ENCODE results near the gene VSX2. TPM values are rescaled to one million over a fixed set of nuclear protein-coding genes. Genes with fewer than 3 reads are reported as not detected.

VSX2 gene
- total and polyA plus RNA-seq, 7 experiments from 2014 or later, result not detected

DNA sequence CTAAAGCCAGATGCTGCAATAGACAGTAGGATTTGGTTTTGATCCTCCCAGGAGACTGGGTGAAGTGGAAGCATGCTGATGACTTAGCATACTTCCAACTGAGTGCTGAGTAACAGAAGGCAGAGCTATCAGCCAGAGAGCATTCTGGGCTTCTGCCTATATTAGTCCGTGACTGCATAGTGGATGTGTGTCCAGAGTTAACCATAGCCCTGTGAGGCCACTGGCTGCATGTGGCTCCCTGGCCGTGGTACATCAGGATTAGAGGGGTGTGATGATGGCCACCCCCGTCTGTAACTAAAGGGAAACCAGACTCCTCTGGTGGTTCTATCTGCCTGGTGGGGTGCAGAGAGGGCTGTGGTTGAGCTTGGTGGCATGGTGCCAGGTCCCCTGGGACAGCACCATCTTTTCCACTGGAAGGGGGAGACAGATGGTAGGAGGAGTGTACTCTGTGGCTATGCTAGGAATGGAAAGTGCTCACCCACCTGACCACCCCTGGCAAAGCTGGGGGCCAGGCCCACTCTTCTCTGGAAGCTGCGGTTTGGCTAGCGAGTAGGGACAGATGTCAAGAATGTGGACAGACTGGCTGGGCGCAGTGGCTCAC is 36.1 kb downstream of the VSX2 start:
- intact Hi-C loops (cut with micrococcal nuclease), result no loop called here
- Mint-ChIP-seq H3K4me3 (no peak overlapping the region), H3K27me3 (peaks cover 0 to 8% (median 6%) of the 10 kb centered on the region in 5 donors), H3K9me3 (peaks cover 0 to 21% (median 9%) of the 10 kb centered on the region in 11 donors), H3K4me1 (peaks cover 0 to 1% (median 0%) of the 10 kb centered on the region in 7 donors), H3K36me3 (peaks cover 0 to 4% (median 3%) of the 10 kb centered on the region in 5 donors), H3K27ac (no peak overlapping the region)
- no peaks in the 10 kb centered on the region for H3K27me3 ChIP-seq (ENCODE audit: control insufficient read depth in 2 of 2, insufficient read depth in 2 of 2, low read length in 2 of 2)
- no peaks in the 10 kb centered on the region for H3K36me3 ChIP-seq (ENCODE audit: control insufficient read depth in 2 of 3, insufficient read depth in 3 of 3, low read length in 3 of 3)
- ATAC-seq, result no peak
- no peak overlapping the region for H3K27ac ChIP-seq (ENCODE audit: low read depth, low read length)
- no peaks in the 10 kb centered on the region for H3K4me1 ChIP-seq (ENCODE audit: control insufficient read depth in 2 of 2, insufficient read depth in 2 of 2, low read length in 2 of 2)
- ChIA-PET POLR2A (no interaction called here), CTCF (no interaction called here)
- DNase-seq, result no peak
- H3K9me3 ChIP-seq (ENCODE audit: control insufficient read depth in 2 of 3, low read length in 3 of 3), result peaks cover 0 to 6% (median 0%) of the 10 kb centered on the region in 3 experiments
- H3K4me3 ChIP-seq (ENCODE audit: low read length), result no peak overlapping the region

DNA sequence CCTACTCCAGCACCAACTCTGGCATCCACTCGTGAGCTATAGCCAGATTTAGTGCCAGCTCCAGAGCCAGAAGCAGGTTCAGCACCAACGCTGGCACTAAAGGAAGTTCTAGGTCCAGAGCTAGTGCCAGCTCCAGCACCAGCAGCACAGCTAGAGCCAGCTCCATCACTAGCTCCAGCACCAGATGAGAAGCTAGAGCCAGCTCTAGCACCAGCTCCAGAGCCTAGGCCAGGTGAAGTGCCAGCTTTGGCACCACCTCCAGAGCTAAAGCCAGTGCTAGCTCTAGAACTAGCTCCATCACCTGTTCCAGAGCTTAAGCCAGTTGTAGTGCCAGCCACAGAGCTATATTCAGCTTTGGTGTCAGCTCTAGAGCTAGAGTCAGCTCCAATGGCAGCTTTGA is 38.8 kb downstream of the VSX2 start:
- Mint-ChIP-seq H3K9me3 (peaks cover 0 to 29% (median 12%) of the 10 kb centered on the region in 11 donors), H3K4me3 (no peak overlapping the region), H3K4me1 (peaks cover 0 to 1% (median 0%) of the 10 kb centered on the region in 7 donors), H3K27me3 (no peaks in the 10 kb centered on the region), H3K36me3 (peaks cover 6 to 23% (median 12%) of the 10 kb centered on the region in 5 donors), H3K27ac (no peak overlapping the region)
- Histone ChIP-seq H3K36me3 (ENCODE audit: control insufficient read depth in 2 of 3, insufficient read depth in 3 of 3, low read length in 3 of 3) (no peaks in the 10 kb centered on the region), H3K4me3 (ENCODE audit: low read length) (no peak overlapping the region), H3K27me3 (ENCODE audit: control insufficient read depth in 2 of 2, insufficient read depth in 2 of 2, low read length in 2 of 2) (no peaks in the 10 kb centered on the region), H3K27ac (ENCODE audit: low read depth, low read length) (no peak overlapping the region), H3K9me3 (ENCODE audit: control insufficient read depth in 2 of 3, low read length in 3 of 3) (peaks cover 0 to 6% (median 0%) of the 10 kb centered on the region in 3 experiments), H3K4me1 (ENCODE audit: control insufficient read depth in 2 of 2, insufficient read depth in 2 of 2, low read length in 2 of 2) (no peaks in the 10 kb centered on the region)
- ChIA-PET POLR2A (no interaction called here), CTCF (interaction anchor here (0.5 kb wide), 1 partner anchor 17 kb away, joined by 3 read pairs; no protein-coding TSS in a partner anchor)
- no peak for DNase-seq
- intact Hi-C loops (cut with micrococcal nuclease), result no loop called here
- no peak for ATAC-seq

GRCh38 chr14:74281069-74281468 is 41.8 kb downstream of the VSX2 start:
- Histone ChIP-seq H3K9me3 (ENCODE audit: control insufficient read depth in 2 of 3, low read length in 3 of 3) (peaks cover 0 to 6% (median 0%) of the 10 kb centered on the region in 3 experiments), H3K27ac (ENCODE audit: low read depth, low read length) (no peak overlapping the region), H3K36me3 (ENCODE audit: control insufficient read depth in 2 of 3, insufficient read depth in 3 of 3, low read length in 3 of 3) (peaks cover 0 to 17% (median 3%) of the 10 kb centered on the region in 3 experiments), H3K4me3 (ENCODE audit: low read length) (no peak overlapping the region), H3K27me3 (ENCODE audit: control insufficient read depth in 2 of 2, insufficient read depth in 2 of 2, low read length in 2 of 2) (no peaks in the 10 kb centered on the region), H3K4me1 (ENCODE audit: control insufficient read depth in 2 of 2, insufficient read depth in 2 of 2, low read length in 2 of 2) (no peaks in the 10 kb centered on the region)
- DNase-seq (no peak), ATAC-seq (no peak)
- ChIA-PET CTCF (no interaction called here), POLR2A (no interaction called here)
- no peaks in the 10 kb centered on the region for H3K27me3 Mint-ChIP-seq
- intact Hi-C loops (cut with micrococcal nuclease), result no loop called here
- peaks cover 12 to 45% (median 28%) of the 10 kb centered on the region in 5 donors for H3K36me3 Mint-ChIP-seq
- no peak overlapping the region for H3K4me3 Mint-ChIP-seq
- H3K9me3 Mint-ChIP-seq, result peaks cover 0 to 29% (median 12%) of the 10 kb centered on the region in 11 donors
- H3K4me1 Mint-ChIP-seq, result no peaks in the 10 kb centered on the region
- H3K27ac Mint-ChIP-seq, result no peak overlapping the region

DNA sequence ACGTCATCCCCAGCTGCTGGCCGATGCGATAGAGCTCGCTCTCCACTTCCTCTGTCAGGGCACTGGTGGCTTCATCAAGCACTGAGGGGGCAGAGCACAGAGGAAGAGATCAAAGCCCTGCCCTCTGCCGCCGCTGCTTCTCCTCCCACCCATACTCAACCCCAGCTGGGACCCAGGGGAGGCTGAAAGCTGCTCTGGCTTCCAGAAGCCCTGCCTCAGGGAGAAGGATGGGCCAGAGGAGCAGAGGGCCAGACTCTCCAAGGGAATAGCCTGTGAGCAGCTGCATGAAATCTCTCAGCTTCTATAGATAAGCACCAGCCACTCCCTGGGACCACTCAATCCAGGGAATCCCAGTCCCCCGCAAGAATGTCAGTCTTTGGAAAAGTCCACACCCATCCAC is 47.5 kb downstream of the VSX2 start:
- H3K36me3 Mint-ChIP-seq, result peaks cover 12 to 52% (median 35%) of the 10 kb centered on the region in 5 donors
- no peak overlapping the region for H3K4me3 ChIP-seq (ENCODE audit: low read length)

DNA sequence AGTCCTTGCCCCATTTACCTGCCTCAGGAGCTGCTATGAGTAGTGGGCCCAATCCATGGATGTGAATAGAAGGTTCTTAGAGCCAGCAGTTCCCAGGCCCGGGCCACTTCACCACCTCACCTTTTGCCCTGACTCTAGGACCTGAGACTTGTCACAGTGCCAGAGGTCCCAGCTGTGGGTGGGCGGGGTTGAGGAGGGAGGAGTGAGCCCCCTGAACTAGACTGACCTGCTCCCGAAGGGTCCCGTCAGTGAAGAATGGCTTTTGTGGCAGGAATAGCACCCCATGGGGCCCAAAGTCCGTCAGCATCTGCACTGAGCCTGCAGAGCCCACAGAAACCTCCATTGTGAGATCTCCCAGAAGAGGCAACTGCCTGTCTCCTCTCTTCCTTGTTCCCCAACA is 50.6 kb downstream of the VSX2 start:
- no peaks in the 10 kb centered on the region for H3K4me1 ChIP-seq (ENCODE audit: control insufficient read depth in 2 of 2, insufficient read depth in 2 of 2, low read length in 2 of 2)
- peaks cover 8 to 44% (median 20%) of the 10 kb centered on the region in 5 donors for H3K36me3 Mint-ChIP-seq
- no peak for DNase-seq

More for the DNA sequence above, 47.5 kb downstream of the VSX2 start:
- DNase-seq (no peak), ATAC-seq (no peak)
- ChIA-PET CTCF (interaction anchor here (0.6 kb wide), 1 partner anchor 71 kb away, joined by 3 read pairs; no protein-coding TSS in a partner anchor), POLR2A (interaction anchor here (0.6 kb wide), 1 partner anchor 104 kb away, joined by 3 read pairs; no protein-coding TSS in a partner anchor)
- Histone ChIP-seq H3K27me3 (ENCODE audit: control insufficient read depth in 2 of 2, insufficient read depth in 2 of 2, low read length in 2 of 2) (no peaks in the 10 kb centered on the region), H3K36me3 (ENCODE audit: control insufficient read depth in 2 of 3, insufficient read depth in 3 of 3, low read length in 3 of 3) (peaks cover 5 to 72% (median 13%) of the 10 kb centered on the region in 3 experiments), H3K27ac (ENCODE audit: low read depth, low read length) (no peak overlapping the region), H3K4me1 (ENCODE audit: control insufficient read depth in 2 of 2, insufficient read depth in 2 of 2, low read length in 2 of 2) (no peaks in the 10 kb centered on the region), H3K9me3 (ENCODE audit: control insufficient read depth in 2 of 3, low read length in 3 of 3) (no peaks in the 10 kb centered on the region)
- Mint-ChIP-seq H3K27ac (peak overlapping the region in 2 of 9 donors; percentile 17 to 35), H3K4me3 (no peak overlapping the region), H3K27me3 (no peaks in the 10 kb centered on the region), H3K4me1 (peaks cover 0 to 6% (median 0%) of the 10 kb centered on the region in 7 donors), H3K9me3 (no peaks in the 10 kb centered on the region)
- intact Hi-C loops (cut with micrococcal nuclease), result no loop called here

GRCh38 chr14:74290415-74290814 is 51.2 kb downstream of the VSX2 start:
- no peak for ATAC-seq
- peaks cover 11 to 93% (median 14%) of the 10 kb centered on the region in 3 experiments for H3K36me3 ChIP-seq (ENCODE audit: control insufficient read depth in 2 of 3, insufficient read depth in 3 of 3, low read length in 3 of 3)
- Mint-ChIP-seq H3K27ac (no peak overlapping the region), H3K36me3 (peaks cover 8 to 44% (median 18%) of the 10 kb centered on the region in 5 donors), H3K4me1 (peaks cover 0 to 10% (median 0%) of the 10 kb centered on the region in 7 donors), H3K27me3 (no peaks in the 10 kb centered on the region), H3K4me3 (no peak overlapping the region), H3K9me3 (no peaks in the 10 kb centered on the region)
- H3K4me3 ChIP-seq (ENCODE audit: low read length), result no peak overlapping the region
- no peaks in the 10 kb centered on the region for H3K9me3 ChIP-seq (ENCODE audit: control insufficient read depth in 2 of 3, low read length in 3 of 3)
- POLR2A ChIA-PET, result no interaction called here
- H3K27ac ChIP-seq (ENCODE audit: low read depth, low read length), result no peak overlapping the region
- intact Hi-C loops (cut with micrococcal nuclease), result no loop called here
- CTCF ChIA-PET, result no interaction called here
- H3K4me1 ChIP-seq (ENCODE audit: control insufficient read depth in 2 of 2, insufficient read depth in 2 of 2, low read length in 2 of 2), result no peaks in the 10 kb centered on the region
- peak in 3 of 9 donors; percentile 10 to 18 (median 11) for DNase-seq
- no peaks in the 10 kb centered on the region for H3K27me3 ChIP-seq (ENCODE audit: control insufficient read depth in 2 of 2, insufficient read depth in 2 of 2, low read length in 2 of 2)

More for the DNA sequence above, 50.6 kb downstream of the VSX2 start:
- Mint-ChIP-seq H3K27me3 (no peaks in the 10 kb centered on the region), H3K4me1 (peaks cover 0 to 10% (median 0%) of the 10 kb centered on the region in 7 donors), H3K4me3 (no peak overlapping the region), H3K27ac (no peak overlapping the region), H3K9me3 (no peaks in the 10 kb centered on the region)
- intact Hi-C loops (cut with micrococcal nuclease), result no loop called here
- no peaks in the 10 kb centered on the region for H3K27me3 ChIP-seq (ENCODE audit: control insufficient read depth in 2 of 2, insufficient read depth in 2 of 2, low read length in 2 of 2)
- no peak overlapping the region for H3K27ac ChIP-seq (ENCODE audit: low read depth, low read length)
- ChIA-PET POLR2A (no interaction called here), CTCF (no interaction called here)
- H3K36me3 ChIP-seq (ENCODE audit: control insufficient read depth in 2 of 3, insufficient read depth in 3 of 3, low read length in 3 of 3), result peaks cover 6 to 91% (median 14%) of the 10 kb centered on the region in 3 experiments
- no peak overlapping the region for H3K4me3 ChIP-seq (ENCODE audit: low read length)
- H3K9me3 ChIP-seq (ENCODE audit: control insufficient read depth in 2 of 3, low read length in 3 of 3), result no peaks in the 10 kb centered on the region
- no peak for ATAC-seq

- H3K9me3 Mint-ChIP-seq, result no peaks in the 10 kb centered on the region
- H3K27me3 ChIP-seq (ENCODE audit: control insufficient read depth in 2 of 2, insufficient read depth in 2 of 2, low read length in 2 of 2), result no peaks in the 10 kb centered on the region
- POLR2A ChIA-PET, result no interaction called here
- DNase-seq, result no peak
- peaks cover 0 to 12% (median 0%) of the 10 kb centered on the region in 7 donors for H3K4me1 Mint-ChIP-seq
- CTCF ChIA-PET, result no interaction called here
- no peaks in the 10 kb centered on the region for H3K9me3 ChIP-seq (ENCODE audit: control insufficient read depth in 2 of 3, low read length in 3 of 3)
- H3K27ac ChIP-seq (ENCODE audit: low read depth, low read length), result no peak overlapping the region
- peak overlapping the region in 2 of 9 donors; percentile 2 to 3 for H3K27ac Mint-ChIP-seq
- no peak overlapping the region for H3K4me3 Mint-ChIP-seq
- H3K4me1 ChIP-seq (ENCODE audit: control insufficient read depth in 2 of 2, insufficient read depth in 2 of 2, low read length in 2 of 2), result no peaks in the 10 kb centered on the region
- H3K4me3 ChIP-seq (ENCODE audit: low read length), result no peak overlapping the region
- intact Hi-C loops (cut with micrococcal nuclease), result no loop called here
- H3K36me3 Mint-ChIP-seq, result peaks cover 0 to 31% (median 9%) of the 10 kb centered on the region in 5 donors
- H3K27me3 Mint-ChIP-seq, result no peaks in the 10 kb centered on the region
- peaks cover 6 to 94% (median 11%) of the 10 kb centered on the region in 3 experiments for H3K36me3 ChIP-seq (ENCODE audit: control insufficient read depth in 2 of 3, insufficient read depth in 3 of 3, low read length in 3 of 3)
- ATAC-seq, result no peak
Observed at GRCh38 chr14:74292061-74292460, 52.8 kb downstream of the VSX2 start.
